ENCODE results near the gene GPR137.
"Not testable (repeated sequence)": the region's sequence is repeated elsewhere in the genome, so short reads cannot be mapped to it uniquely, and the experiment has no call there.

DNA sequence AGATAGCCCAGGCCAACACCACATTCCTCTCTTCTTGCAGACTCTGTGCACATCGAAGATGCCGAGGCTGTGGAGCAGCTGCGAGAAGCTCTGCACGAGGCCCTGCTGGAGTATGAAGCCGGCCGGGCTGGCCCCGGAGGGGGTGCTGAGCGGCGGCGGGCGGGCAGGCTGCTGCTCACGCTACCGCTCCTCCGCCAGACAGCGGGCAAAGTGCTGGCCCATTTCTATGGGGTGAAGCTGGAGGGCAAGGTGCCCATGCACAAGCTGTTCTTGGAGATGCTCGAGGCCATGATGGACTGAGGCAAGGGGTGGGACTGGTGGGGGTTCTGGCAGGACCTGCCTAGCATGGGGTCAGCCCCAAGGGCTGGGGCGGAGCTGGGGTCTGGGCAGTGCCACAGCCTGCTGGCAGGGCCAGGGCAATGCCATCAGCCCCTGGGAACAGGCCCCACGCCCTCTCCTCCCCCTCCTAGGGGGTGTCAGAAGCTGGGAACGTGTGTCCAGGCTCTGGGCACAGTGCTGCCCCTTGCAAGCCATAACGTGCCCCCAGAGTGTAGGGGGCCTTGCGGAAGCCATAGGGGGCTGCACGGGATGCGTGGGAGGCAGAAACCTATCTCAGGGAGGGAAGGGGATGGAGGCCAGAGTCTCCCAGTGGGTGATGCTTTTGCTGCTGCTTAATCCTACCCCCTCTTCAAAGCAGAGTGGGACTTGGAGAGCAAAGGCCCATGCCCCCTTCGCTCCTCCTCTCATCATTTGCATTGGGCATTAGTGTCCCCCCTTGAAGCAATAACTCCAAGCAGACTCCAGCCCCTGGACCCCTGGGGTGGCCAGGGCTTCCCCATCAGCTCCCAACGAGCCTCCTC lies 30.2 kb downstream of the GPR137 start:
- TF ChIP-seq, protein P1, sequence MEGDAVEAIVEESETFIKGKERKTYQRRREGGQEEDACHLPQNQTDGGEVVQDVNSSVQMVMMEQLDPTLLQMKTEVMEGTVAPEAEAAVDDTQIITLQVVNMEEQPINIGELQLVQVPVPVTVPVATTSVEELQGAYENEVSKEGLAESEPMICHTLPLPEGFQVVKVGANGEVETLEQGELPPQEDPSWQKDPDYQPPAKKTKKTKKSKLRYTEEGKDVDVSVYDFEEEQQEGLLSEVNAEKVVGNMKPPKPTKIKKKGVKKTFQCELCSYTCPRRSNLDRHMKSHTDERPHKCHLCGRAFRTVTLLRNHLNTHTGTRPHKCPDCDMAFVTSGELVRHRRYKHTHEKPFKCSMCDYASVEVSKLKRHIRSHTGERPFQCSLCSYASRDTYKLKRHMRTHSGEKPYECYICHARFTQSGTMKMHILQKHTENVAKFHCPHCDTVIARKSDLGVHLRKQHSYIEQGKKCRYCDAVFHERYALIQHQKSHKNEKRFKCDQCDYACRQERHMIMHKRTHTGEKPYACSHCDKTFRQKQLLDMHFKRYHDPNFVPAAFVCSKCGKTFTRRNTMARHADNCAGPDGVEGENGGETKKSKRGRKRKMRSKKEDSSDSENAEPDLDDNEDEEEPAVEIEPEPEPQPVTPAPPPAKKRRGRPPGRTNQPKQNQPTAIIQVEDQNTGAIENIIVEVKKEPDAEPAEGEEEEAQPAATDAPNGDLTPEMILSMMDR (IDR thresholded peaks at IDR 0.05; ENCODE audit: low read depth, low read length) = not testable (repeated sequence)
- TF ChIP-seq, protein P2, sequence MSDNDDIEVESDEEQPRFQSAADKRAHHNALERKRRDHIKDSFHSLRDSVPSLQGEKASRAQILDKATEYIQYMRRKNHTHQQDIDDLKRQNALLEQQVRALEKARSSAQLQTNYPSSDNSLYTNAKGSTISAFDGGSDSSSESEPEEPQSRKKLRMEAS (IDR thresholded peaks at IDR 0.05; ENCODE audit: low read depth, low read length) = not testable (repeated sequence)
- TF ChIP-seq MYC (IDR thresholded peaks at IDR 0.05; ENCODE audit: low read depth, low read length) = not testable (repeated sequence)

Data from NB4 (cell line).